Activated CD4-positive, alpha-beta T cell treated with anti-CD3 and anti-CD28 coated beads for 36 hours (primary cell): ENCODE data around the gene ULBP1. TPM values are rescaled to one million over a fixed set of nuclear protein-coding genes. Genes with fewer than 3 reads are reported as not detected.
"Not testable (repeated sequence)": the region's sequence is repeated elsewhere in the genome, so short reads cannot be mapped to it uniquely, and the experiment has no call there.

Experiments used
- ATAC-seq: fragments of 200-7000 bp; cut with Tn5 transposase; one replicate; pipeline ENCODE4 v1.10.0; 2021; ENCODE audit warnings: mild to moderate bottlenecking, moderate library complexity
- CTCF ChIA-PET: fragments of 350-600 bp; sonication (Branson Sonifier 250); formaldehyde crosslinking; loops from one replicate; lab custom pipeline; 2021; ENCODE audit warnings: antibody characterized with exemption; lab: Charles Lee
- POLR2A ChIA-PET: fragments of 350-600 bp; sonication (Branson Sonifier 250); formaldehyde crosslinking; loops from one replicate; lab custom pipeline; 2021; ENCODE audit warnings: antibody characterized with exemption, inconsistent platforms; lab: Charles Lee
- DNase-seq: peaks from one replicate; pipeline ENCODE4 v3.0.0-alpha.2; 2020
- H3K27ac Mint-ChIP-seq: one replicate; pipeline ENCODE4 v1.8.0; 2021; ENCODE audit warnings: mixed read lengths
- H3K27me3 Mint-ChIP-seq: one replicate; pipeline ENCODE4 v1.8.0; 2021; ENCODE audit warnings: mixed read lengths
- H3K36me3 Mint-ChIP-seq: one replicate; pipeline ENCODE4 v1.8.0; 2021; ENCODE audit warnings: low read depth, mixed read lengths
- H3K4me1 Mint-ChIP-seq: one replicate; pipeline ENCODE4 v1.8.0; 2021; ENCODE audit warnings: mixed read lengths
- H3K4me3 Mint-ChIP-seq: one replicate; pipeline ENCODE4 v1.8.0; 2021; ENCODE audit warnings: mild to moderate bottlenecking, moderate library complexity, mixed read lengths
- H3K9me3 Mint-ChIP-seq: one replicate; pipeline ENCODE4 v1.8.0; 2021; ENCODE audit warnings: low read depth, mixed read lengths
- intact Hi-C, 2 experiments: fragments of 100-400 bp; cut with DNase I in 1 of 2; cut with micrococcal nuclease in 1 of 2; formaldehyde crosslinking; loops; one replicate each; pipeline versions ENCODE4 v1.14.2 to v1.15.1; 2022 to 2024; cut with DNase I, micrococcal nuclease
- total RNA-seq, 2 experiments: library from RNA; stranded (reverse); gene quantifications; one replicate each; pipeline ENCODE4 v1.2.3, GENCODE V29; 2021

The ULBP1 gene
- total RNA-seq, 2 experiments from 2014 or later: 2.7 to 5.0 TPM

GRCh38 chr6:150017186-150017521, 53.4 kb downstream of the ULBP1 start:
- intact Hi-C loops: loop anchor here (1.0 to 5.0 kb wide), 3 partner anchors 83 to 470 kb away; partner anchors contain the start of gene PPIL4 (in 1 of the 2)
- CTCF ChIA-PET: interaction anchor here (0.6 to 2.6 kb wide), 19 partner anchors 10 to 691 kb away, joined by 3 to 24 read pairs (median 5); no protein-coding TSS in a partner anchor

GRCh38 chr6:150018846-150019580, 55.3 kb downstream of the ULBP1 start:
- H3K36me3 Mint-ChIP-seq: no peaks in the 10 kb centered on the region
- H3K4me1 Mint-ChIP-seq: peaks cover 15% of the 10 kb centered on the region
- H3K27ac Mint-ChIP-seq: no peak overlapping the region
- no peak overlapping the region for H3K4me3 Mint-ChIP-seq
- intact Hi-C loops: loop anchor here in 1 of 2 experiments (5.0 kb wide), 1 partner anchor 472 kb away; the partner anchor contains the start of gene PPIL4
- ChIA-PET POLR2A (no interaction called here), CTCF (interaction anchor here (0.7 kb wide), 1 partner anchor 59 kb away, joined by 3 read pairs; no protein-coding TSS in a partner anchor)
- no peaks in the 10 kb centered on the region for H3K9me3 Mint-ChIP-seq
- peaks cover 59% of the 10 kb centered on the region for H3K27me3 Mint-ChIP-seq
- ATAC-seq (no peak), DNase-seq (no peak)

More at GRCh38 chr6:150017186-150017521, 53.4 kb downstream of the ULBP1 start:
- ATAC-seq, POLR2A ChIA-PET, H3K36me3 Mint-ChIP-seq, H3K4me3 Mint-ChIP-seq, H3K9me3 Mint-ChIP-seq, H3K27ac Mint-ChIP-seq, DNase-seq: not testable (repeated sequence)
- peaks cover 68% of the 10 kb centered on the region for H3K27me3 Mint-ChIP-seq
- peaks cover 19% of the 10 kb centered on the region for H3K4me1 Mint-ChIP-seq

- H3K4me1 Mint-ChIP-seq: peaks cover 13% of the 10 kb centered on the region
- intact Hi-C loops, H3K4me3 Mint-ChIP-seq, DNase-seq, POLR2A ChIA-PET, ATAC-seq, CTCF ChIA-PET, H3K36me3 Mint-ChIP-seq, H3K27ac Mint-ChIP-seq, H3K9me3 Mint-ChIP-seq: not testable (repeated sequence)
- peaks cover 57% of the 10 kb centered on the region for H3K27me3 Mint-ChIP-seq
Measured at GRCh38 chr6:150021870-150022269, 58.1 kb downstream of the ULBP1 start.

Other genes starting within 250 kb of the ULBP1 start
- 10 to 100 TPM; 21.2 to 23.5 TPM for gene LATS1, start 245.8 kb upstream of the ULBP1 start, total RNA-seq
- 10 to 100 TPM; 80.5 to 89.4 TPM for gene NUP43, start 217.4 kb upstream of the ULBP1 start, total RNA-seq
- gene PCMT1, start 214.2 kb upstream of the ULBP1 start, total RNA-seq: 10 to 100 TPM; 90.1 to 91.3 TPM
- 1 to 10 TPM; 5.1 TPM for gene LRP11, start 99.6 kb upstream of the ULBP1 start, total RNA-seq
- gene RAET1E, start 65.8 kb upstream of the ULBP1 start, total RNA-seq: not detected
- gene RAET1G, start 40.8 kb upstream of the ULBP1 start, total RNA-seq: not detected
- gene ULBP2, start 21.9 kb upstream of the ULBP1 start, total RNA-seq: under 1 TPM; 0.32 to 0.43 TPM
- gene RAET1L, start 61.6 kb downstream of the ULBP1 start, total RNA-seq: not detected
- gene ULBP3, start 105.2 kb downstream of the ULBP1 start, total RNA-seq: under 1 TPM; 0.46 to 0.77 TPM
- gene PPP1R14C, start 179.1 kb downstream of the ULBP1 start, total RNA-seq: under 1 TPM in 1 of 2 experiments, not detected in 1; 0.21 TPM